ENCODE data around the gene QSER1. TPM values are rescaled to one million over a fixed set of nuclear protein-coding genes. Genes with fewer than 3 reads are reported as not detected.

The QSER1 gene
- total RNA-seq, 1 experiment from 2014 or later: 74.0 TPM

DNA sequence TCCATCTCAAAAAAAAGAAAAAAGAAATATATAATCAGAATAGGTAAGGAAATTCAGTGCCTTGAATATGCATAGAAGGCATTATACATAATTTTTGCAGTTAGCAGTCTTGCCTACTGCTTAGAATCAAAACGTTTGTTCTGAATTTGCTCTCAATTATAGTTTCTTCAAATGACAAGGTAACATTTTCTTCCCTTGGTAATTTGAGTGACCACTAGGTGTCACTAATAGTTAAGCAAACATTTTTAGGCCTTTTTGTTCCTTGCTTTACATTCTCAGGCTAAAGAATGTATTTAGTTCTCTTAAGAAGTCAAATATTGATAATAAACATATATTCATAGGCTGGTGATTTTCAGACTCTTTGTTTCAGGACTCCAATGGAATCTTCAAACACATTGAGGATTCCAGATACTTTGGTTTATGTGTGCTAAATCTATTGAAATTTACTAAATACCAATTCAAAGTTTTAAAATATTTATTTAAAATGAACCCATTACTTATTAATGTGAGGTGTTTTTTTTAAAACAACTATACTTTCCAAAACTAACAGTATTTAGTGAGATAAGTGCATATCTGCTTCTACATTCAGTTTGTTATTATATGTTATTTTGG is 68.0 kb downstream of the QSER1 start:
- POLR2A ChIA-PET: no interaction called here
- TF ChIP-seq, protein P1, sequence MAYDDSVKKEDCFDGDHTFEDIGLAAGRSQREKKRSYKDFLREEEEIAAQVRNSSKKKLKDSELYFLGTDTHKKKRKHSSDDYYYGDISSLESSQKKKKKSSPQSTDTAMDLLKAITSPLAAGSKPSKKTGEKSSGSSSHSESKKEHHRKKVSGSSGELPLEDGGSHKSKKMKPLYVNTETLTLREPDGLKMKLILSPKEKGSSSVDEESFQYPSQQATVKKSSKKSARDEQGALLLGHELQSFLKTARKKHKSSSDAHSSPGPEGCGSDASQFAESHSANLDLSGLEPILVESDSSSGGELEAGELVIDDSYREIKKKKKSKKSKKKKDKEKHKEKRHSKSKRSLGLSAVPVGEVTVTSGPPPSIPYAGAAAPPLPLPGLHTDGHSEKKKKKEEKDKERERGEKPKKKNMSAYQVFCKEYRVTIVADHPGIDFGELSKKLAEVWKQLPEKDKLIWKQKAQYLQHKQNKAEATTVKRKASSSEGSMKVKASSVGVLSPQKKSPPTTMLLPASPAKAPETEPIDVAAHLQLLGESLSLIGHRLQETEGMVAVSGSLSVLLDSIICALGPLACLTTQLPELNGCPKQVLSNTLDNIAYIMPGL (CRISPR knock-in tag; IDR thresholded peaks at IDR 0.05): no peak
- TF ChIP-seq, protein P2, sequence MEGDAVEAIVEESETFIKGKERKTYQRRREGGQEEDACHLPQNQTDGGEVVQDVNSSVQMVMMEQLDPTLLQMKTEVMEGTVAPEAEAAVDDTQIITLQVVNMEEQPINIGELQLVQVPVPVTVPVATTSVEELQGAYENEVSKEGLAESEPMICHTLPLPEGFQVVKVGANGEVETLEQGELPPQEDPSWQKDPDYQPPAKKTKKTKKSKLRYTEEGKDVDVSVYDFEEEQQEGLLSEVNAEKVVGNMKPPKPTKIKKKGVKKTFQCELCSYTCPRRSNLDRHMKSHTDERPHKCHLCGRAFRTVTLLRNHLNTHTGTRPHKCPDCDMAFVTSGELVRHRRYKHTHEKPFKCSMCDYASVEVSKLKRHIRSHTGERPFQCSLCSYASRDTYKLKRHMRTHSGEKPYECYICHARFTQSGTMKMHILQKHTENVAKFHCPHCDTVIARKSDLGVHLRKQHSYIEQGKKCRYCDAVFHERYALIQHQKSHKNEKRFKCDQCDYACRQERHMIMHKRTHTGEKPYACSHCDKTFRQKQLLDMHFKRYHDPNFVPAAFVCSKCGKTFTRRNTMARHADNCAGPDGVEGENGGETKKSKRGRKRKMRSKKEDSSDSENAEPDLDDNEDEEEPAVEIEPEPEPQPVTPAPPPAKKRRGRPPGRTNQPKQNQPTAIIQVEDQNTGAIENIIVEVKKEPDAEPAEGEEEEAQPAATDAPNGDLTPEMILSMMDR (IDR thresholded peaks at IDR 0.05): peak; percentile 48; the same call in 1 of the 2 replicates
- DNase-seq (ENCODE audit: low spot score): no peak
- H3K4me3 Mint-ChIP-seq: no peak overlapping the region
- no peaks in the 10 kb centered on the region for H3K4me1 Mint-ChIP-seq
- H3K27me3 Mint-ChIP-seq (ENCODE audit: low read depth): no peaks in the 10 kb centered on the region
- peaks cover 66% of the 10 kb centered on the region for H3K36me3 Mint-ChIP-seq
- ATAC-seq: no peak
- CTCF ChIA-PET: interaction anchor here (1.3 kb wide), 1 partner anchor 105 kb away, joined by 11 read pairs; no protein-coding TSS in a partner anchor
- H3K9me3 Mint-ChIP-seq: no peaks in the 10 kb centered on the region
- no peak overlapping the region for H3K27ac Mint-ChIP-seq

DNA sequence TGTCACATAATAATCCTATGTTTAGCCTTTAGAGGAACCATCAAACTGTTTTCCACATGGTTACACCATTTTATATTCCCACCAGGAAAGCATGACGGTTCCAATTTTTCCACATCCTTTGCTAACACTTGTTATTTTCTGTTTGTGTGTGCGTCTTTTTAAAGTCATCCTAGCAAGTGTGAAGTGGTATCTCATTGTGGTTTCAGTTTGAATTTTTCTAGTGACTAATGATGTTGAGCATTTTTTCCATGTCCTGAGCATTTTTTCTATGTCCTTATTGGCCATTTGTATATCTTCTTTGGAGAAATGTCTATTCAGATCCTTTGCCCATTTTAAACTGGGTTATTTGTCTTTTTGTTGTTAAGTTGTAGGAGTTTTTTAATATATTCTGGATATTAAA is 69.4 kb downstream of the QSER1 start:
- no peaks in the 10 kb centered on the region for H3K9me3 Mint-ChIP-seq
- H3K27ac Mint-ChIP-seq: no peak overlapping the region
- CTCF ChIA-PET: no interaction called here
- ATAC-seq: no peak
- H3K4me1 Mint-ChIP-seq: no peaks in the 10 kb centered on the region
- no peaks in the 10 kb centered on the region for H3K27me3 Mint-ChIP-seq (ENCODE audit: low read depth)
- POLR2A ChIA-PET: no interaction called here
- peaks cover 69% of the 10 kb centered on the region for H3K36me3 Mint-ChIP-seq
- no peak for DNase-seq (ENCODE audit: low spot score)
- H3K4me3 Mint-ChIP-seq: no peak overlapping the region
- TF ChIP-seq, protein P3, sequence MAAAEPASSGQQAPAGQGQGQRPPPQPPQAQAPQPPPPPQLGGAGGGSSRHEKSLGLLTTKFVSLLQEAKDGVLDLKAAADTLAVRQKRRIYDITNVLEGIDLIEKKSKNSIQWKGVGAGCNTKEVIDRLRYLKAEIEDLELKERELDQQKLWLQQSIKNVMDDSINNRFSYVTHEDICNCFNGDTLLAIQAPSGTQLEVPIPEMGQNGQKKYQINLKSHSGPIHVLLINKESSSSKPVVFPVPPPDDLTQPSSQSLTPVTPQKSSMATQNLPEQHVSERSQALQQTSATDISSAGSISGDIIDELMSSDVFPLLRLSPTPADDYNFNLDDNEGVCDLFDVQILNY (CRISPR knock-in tag; IDR thresholded peaks at IDR 0.05): no peak
- TF ChIP-seq, protein P4, sequence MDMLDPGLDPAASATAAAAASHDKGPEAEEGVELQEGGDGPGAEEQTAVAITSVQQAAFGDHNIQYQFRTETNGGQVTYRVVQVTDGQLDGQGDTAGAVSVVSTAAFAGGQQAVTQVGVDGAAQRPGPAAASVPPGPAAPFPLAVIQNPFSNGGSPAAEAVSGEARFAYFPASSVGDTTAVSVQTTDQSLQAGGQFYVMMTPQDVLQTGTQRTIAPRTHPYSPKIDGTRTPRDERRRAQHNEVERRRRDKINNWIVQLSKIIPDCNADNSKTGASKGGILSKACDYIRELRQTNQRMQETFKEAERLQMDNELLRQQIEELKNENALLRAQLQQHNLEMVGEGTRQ (CRISPR knock-in tag; IDR thresholded peaks at IDR 0.05): no peak
- TF ChIP-seq IRF2 (CRISPR knock-in tag; IDR thresholded peaks at IDR 0.05; ENCODE audit: borderline replicate concordance, low read depth) (no peak), ZNF416 (CRISPR knock-in tag; IDR thresholded peaks at IDR 0.05) (no peak), ZBTB21 (CRISPR knock-in tag; IDR thresholded peaks at IDR 0.05; ENCODE audit: borderline replicate concordance) (no peak), ZNF121 (CRISPR knock-in tag; IDR thresholded peaks at IDR 0.05) (no peak)
- TF ChIP-seq, protein P5, sequence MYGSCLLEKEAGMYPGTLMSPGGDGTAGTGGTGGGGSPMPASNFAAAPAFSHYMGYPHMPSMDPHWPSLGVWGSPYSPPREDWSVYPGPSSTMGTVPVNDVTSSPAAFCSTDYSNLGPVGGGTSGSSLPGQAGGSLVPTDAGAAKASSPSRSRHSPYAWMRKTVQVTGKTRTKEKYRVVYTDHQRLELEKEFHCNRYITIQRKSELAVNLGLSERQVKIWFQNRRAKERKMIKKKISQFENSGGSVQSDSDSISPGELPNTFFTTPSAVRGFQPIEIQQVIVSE (CRISPR knock-in tag; IDR thresholded peaks at IDR 0.05; ENCODE audit: borderline replicate concordance): no peak
- TF ChIP-seq, protein P2 (IDR thresholded peaks at IDR 0.05): no peak

DNA sequence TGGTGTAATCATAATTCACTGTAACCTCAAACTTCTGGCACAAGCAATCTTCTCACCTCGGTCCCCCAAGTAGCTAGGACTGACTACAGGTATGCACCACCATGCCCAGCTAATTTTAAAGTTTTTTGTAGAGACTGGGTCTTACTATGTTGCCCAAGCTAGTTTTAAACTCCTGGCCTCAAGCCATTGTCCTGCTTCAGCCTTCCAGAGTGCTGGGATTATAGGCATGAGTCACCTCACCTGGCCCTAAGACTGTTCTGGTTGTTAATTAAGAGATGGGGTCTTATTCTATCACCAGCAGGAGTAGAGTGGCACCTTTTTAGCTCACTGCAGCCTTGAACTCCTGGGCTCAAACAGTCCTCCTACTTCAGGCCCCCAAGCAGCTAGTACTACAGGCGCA is 71.1 kb downstream of the QSER1 start:
- no peaks in the 10 kb centered on the region for H3K9me3 Mint-ChIP-seq
- POLR2A ChIA-PET: no interaction called here
- H3K27me3 Mint-ChIP-seq (ENCODE audit: low read depth): no peaks in the 10 kb centered on the region
- DNase-seq (ENCODE audit: low spot score) (no peak), ATAC-seq (no peak)
- CTCF ChIA-PET: no interaction called here
- no peaks in the 10 kb centered on the region for H3K4me1 Mint-ChIP-seq
- H3K4me3 Mint-ChIP-seq: no peak overlapping the region
- H3K27ac Mint-ChIP-seq: no peak overlapping the region
- H3K36me3 Mint-ChIP-seq: peaks cover 66% of the 10 kb centered on the region
- TF ChIP-seq, protein P6, sequence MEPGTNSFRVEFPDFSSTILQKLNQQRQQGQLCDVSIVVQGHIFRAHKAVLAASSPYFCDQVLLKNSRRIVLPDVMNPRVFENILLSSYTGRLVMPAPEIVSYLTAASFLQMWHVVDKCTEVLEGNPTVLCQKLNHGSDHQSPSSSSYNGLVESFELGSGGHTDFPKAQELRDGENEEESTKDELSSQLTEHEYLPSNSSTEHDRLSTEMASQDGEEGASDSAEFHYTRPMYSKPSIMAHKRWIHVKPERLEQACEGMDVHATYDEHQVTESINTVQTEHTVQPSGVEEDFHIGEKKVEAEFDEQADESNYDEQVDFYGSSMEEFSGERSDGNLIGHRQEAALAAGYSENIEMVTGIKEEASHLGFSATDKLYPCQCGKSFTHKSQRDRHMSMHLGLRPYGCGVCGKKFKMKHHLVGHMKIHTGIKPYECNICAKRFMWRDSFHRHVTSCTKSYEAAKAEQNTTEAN (CRISPR knock-in tag; IDR thresholded peaks at IDR 0.05): no peak
- TF ChIP-seq, protein P7, sequence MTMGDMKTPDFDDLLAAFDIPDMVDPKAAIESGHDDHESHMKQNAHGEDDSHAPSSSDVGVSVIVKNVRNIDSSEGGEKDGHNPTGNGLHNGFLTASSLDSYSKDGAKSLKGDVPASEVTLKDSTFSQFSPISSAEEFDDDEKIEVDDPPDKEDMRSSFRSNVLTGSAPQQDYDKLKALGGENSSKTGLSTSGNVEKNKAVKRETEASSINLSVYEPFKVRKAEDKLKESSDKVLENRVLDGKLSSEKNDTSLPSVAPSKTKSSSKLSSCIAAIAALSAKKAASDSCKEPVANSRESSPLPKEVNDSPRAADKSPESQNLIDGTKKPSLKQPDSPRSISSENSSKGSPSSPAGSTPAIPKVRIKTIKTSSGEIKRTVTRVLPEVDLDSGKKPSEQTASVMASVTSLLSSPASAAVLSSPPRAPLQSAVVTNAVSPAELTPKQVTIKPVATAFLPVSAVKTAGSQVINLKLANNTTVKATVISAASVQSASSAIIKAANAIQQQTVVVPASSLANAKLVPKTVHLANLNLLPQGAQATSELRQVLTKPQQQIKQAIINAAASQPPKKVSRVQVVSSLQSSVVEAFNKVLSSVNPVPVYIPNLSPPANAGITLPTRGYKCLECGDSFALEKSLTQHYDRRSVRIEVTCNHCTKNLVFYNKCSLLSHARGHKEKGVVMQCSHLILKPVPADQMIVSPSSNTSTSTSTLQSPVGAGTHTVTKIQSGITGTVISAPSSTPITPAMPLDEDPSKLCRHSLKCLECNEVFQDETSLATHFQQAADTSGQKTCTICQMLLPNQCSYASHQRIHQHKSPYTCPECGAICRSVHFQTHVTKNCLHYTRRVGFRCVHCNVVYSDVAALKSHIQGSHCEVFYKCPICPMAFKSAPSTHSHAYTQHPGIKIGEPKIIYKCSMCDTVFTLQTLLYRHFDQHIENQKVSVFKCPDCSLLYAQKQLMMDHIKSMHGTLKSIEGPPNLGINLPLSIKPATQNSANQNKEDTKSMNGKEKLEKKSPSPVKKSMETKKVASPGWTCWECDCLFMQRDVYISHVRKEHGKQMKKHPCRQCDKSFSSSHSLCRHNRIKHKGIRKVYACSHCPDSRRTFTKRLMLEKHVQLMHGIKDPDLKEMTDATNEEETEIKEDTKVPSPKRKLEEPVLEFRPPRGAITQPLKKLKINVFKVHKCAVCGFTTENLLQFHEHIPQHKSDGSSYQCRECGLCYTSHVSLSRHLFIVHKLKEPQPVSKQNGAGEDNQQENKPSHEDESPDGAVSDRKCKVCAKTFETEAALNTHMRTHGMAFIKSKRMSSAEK (CRISPR knock-in tag; IDR thresholded peaks at IDR 0.05; ENCODE audit: borderline replicate concordance): no peak
- TF ChIP-seq, protein P8, sequence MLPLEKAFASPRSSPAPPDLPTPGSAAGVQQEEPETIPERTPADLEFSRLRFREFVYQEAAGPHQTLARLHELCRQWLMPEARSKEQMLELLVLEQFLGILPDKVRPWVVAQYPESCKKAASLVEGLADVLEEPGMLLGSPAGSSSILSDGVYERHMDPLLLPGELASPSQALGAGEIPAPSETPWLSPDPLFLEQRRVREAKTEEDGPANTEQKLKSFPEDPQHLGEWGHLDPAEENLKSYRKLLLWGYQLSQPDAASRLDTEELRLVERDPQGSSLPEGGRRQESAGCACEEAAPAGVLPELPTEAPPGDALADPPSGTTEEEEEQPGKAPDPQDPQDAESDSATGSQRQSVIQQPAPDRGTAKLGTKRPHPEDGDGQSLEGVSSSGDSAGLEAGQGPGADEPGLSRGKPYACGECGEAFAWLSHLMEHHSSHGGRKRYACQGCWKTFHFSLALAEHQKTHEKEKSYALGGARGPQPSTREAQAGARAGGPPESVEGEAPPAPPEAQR (CRISPR knock-in tag; IDR thresholded peaks at IDR 0.05): no peak
- TF ChIP-seq NR3C1 (CRISPR knock-in tag; conservative IDR thresholded peaks at IDR 0.05; ENCODE audit: low read depth): no peak
